Amniotic epithelial cell (primary cell): ENCODE data around the gene AUP1.
"Not testable (repeated sequence)": the region's sequence is repeated elsewhere in the genome, so short reads cannot be mapped to it uniquely, and the experiment has no call there.

Source experiments
- DNase-seq: peaks from one replicate; pipeline ENCODE4 v3.0.0-alpha.2; 2010; ENCODE audit warnings: low read depth

AUP1 gene, protein sequence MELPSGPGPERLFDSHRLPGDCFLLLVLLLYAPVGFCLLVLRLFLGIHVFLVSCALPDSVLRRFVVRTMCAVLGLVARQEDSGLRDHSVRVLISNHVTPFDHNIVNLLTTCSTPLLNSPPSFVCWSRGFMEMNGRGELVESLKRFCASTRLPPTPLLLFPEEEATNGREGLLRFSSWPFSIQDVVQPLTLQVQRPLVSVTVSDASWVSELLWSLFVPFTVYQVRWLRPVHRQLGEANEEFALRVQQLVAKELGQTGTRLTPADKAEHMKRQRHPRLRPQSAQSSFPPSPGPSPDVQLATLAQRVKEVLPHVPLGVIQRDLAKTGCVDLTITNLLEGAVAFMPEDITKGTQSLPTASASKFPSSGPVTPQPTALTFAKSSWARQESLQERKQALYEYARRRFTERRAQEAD

DNA sequence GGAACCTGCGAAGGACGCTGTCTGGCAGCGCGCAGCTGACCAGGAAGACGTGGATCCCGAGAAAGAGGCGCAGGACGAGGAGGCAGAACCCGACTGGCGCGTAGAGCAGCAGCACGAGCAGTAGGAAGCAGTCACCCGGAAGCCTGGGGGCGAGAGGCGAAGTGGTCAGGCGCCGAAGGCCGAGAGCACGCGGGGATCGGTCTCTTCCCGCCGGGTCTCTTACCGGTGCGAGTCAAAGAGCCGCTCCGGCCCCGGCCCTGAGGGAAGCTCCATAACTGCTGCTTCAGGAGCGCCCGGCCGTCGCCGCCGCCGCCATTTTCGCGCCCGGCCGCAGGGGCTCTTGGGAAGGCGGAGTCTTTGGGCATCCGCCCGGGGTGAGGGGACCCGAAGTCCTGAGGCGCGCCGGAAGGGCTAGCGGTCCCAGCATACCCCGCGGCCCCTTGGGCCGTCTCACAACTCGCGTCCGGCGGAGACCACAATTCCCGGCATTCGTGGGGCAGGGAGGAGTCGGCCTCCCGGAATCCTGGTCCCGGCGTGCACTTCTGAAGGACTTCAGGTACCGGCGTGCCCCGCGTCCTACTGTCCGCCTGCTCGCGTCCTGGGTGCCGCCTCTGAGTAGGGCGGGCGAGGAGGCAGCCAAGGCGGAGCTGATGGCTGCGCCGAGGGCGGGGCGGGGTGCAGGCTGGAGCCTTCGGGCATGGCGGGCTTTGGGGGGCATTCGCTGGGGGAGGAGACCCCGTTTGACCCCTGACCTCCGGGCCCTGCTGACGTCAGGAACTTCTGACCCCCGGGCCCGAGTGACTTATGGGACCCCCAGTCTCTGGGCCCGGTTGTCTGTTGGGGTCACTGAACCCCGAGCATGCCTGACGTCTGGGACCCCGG is at the start of gene AUP1, which contains the start of gene HTRA2:
AUP1 (minus strand) TSS at position 350 of the 882 bp plus-strand sequence; CDS start at position 273, 77 bp downstream.
HTRA2 (plus strand) TSS at position 577 of the 882 bp plus-strand sequence; CDS start at position 651, 74 bp downstream.
- DNase-seq, result peak; percentile 99

DNA sequence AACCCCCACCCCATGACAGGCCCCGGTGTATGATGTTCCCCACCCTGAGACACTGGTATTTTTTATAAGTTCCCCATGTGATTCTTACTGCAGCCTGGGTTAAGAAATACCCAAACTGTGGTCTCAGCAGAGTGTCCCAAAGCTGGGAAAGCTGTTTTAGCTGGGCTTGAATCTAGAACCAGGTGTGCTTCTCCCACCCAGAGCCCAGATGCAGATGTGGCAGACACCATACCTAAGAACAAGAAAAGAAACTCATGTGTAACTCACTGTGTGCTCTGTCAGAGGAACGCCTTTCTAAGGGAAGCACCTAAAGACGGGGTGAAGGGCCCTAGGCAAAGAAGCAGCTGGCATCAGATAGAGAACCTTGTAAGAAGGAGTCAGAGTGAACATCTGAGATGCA is 48.9 kb upstream of the AUP1 start:
- no peak for DNase-seq

DNA sequence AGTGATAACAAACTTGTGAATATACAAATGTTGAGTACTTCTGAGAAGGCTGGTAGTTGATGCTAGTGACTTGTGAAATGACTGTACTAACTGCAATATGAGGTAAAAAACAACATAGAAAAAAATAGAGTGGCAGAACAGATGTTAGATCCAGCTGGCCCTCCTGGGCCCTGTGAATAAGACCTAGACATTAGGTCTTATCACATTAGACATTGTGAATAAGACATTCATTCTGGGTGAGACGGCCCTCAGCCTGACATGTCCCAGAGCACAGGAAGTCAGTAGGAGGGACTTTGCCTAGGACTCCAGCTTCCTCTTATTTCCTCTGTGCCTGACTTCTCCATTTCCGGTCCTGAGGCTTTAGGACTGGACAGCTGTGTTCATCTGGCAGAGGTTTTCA is 47.9 kb upstream of the AUP1 start:
- peak; percentile 58 for DNase-seq

DNA sequence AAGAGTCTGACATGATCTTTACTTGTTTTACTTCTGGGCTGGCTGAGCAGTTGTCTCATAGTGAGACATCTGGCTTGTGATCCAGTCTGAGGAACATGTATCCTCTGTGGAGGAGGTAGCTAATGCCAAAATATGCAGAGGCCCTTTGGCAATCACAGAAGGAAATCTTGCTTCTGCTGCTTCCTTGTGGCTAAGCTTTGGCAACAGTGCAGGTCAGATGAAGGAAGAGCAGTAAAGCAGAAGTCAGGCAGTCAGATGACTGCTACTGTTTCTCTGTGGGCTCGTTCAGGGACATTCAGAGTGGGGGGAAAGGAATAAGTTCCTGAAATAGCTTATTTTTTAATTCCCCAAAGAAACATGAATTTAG is 47.3 kb upstream of the AUP1 start:
- peak; percentile 73 for DNase-seq

DNA sequence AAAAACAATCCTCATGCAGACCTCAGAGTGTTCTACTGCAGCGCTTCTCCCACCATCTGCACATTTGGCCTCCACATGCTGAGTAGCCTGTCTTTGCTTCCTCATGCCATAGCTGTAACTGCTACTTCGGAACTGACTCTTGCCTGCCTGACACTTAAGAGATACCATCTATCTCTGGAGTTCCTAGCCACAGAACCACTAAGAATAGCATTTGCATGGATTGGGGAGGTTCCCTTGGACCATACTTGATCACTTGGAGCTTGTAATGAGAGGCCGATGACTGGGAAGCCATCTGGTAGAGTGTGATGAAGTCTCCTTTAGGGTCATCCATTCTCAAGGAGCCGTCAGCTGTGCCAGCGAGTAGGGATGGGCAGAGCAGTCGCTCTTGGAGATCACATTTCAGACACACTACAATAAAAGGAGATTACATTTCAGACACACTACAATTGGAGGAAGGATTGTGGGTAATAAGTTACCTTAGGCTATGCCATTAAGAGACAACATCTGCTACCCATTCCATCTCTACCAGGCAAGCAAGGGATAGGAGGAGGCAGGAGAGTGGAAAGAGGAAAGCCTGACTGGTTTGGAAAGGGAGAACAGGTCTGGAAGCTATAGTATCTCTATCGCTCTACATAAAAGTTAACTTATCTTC is 46.8 kb upstream of the AUP1 start:
- DNase-seq, result no peak

DNA sequence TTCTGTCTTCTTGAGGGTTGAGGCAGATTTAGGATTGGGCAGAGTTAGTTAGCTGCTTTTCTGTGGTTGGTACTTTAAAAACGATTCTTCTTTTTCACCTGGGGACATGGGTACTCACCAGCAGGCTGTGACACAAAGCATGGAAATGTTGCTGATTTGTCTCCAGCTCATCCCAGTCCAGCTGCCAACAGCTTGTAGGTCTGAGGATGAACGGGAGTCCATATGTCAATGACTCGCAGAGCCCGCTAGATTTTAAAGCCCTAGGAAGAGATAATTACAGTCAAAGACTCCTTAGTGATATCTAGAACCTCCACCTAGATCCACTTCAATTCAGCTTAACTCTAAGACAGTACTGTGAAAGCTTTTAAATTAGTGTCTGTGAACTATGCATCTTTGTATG is 45.8 kb upstream of the AUP1 start:
- no peak for DNase-seq

DNA sequence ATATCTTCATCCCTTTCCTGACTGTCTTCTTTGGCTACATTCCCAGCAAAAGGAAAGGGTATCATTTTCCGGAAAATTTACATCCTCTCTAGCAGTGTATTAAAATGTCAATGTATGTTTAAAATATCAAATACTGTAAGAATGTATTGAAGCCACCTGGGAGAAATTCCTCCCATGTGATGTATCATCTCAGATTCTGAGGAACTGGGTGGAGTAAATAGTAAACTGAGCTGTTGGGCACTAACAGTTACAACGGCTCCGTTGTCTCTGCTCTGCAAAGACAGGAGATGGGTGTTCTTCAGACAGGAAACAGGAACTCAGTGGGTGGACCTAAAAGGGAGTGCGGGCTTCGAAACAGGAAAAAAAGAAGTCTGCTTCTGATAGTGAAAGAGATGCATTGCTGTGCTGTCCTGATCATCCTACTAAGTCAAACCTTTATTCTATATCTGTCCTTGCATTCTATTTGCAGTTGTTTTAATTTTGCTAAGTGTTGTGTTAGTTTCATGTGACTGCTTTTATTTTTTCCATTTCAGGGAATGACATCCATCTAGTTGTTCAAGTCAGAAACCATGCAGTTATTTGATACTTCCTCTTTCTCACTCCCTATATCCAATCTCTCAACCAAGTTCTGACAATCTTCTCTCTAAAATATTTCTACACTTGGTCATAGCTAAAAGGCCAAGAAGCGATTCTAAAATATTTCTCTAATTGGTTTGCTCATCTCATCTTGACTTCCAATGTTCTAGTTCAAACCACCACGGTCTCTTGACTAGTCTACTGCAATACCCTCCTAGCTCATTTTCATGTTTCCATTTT is 44.4 kb upstream of the AUP1 start:
- DNase-seq, result no peak

DNA sequence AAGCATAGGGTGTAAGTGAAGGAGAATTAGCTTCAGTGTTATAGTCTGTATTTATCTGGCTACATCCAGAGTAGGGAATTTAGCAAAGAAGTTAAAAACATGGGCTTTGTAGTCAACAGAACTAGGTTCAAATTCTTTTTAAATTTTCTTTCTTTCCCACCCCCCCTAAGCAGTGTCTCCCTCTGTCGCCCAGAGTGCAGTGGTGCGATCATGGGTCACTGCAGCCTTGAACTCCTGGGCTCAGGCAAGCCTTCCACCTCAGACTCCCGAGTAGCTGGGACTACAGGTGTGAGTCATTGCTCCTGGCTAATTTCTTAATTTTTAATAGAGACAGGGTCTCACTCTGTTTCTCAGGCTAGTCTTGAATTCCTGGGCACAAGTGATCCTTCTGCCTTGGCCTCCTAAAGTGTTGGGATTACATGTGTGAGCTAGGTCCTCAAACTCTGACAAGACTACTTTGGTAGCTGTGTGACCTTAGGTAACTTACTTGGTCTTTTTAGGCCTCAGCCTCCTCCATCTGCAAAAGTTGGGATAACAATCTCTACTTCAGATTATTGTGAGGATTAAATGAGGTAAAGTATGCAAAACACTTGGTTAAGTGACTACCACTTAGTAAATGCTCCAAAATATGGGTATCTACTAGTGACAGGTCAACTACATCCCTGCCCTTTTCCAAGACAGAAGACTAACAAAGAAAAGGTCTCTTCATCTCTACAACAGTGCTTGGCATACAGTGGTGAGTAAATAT is 42.8 kb upstream of the AUP1 start:
- DNase-seq, result no peak

DNA sequence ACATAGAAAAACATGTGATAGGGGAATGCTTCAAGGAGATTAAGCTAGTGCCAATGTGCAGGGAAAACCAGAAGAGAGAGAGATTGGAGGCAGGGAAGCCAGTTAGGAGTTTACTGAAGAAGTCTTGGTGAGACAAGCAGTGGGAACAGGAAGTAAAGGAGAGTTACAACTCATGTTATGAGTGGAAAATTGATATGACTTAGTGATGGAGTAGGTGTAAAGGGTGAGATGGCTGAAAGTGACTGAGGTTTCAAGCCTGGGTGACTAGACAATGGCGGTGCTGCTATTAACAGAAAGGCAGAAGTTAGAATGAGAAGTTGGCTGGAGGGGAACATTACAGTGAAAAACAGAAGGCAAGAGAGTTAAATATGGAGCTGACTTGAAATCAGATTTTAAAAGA is 41.6 kb upstream of the AUP1 start:
- DNase-seq, result no peak

DNA sequence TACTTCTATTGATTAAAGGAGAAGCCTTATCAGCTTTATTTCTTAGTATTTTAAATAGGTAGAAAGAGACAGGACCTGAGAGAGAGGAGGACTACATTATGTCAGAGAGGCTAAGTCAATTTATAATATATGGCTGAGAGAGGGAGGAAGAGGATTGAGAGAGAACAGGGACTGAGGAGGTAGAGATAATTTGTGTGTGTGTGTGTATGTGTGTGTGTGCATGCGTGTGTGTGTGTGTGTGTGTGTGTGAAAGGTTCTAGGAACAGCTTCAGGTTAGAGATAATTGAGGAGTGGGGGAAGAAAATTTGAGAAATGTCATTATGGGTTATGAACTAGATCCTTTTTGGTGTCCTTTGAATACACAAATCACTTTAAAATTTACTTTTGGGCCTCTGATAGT is 40.2 kb upstream of the AUP1 start:
- no peak for DNase-seq

DNA sequence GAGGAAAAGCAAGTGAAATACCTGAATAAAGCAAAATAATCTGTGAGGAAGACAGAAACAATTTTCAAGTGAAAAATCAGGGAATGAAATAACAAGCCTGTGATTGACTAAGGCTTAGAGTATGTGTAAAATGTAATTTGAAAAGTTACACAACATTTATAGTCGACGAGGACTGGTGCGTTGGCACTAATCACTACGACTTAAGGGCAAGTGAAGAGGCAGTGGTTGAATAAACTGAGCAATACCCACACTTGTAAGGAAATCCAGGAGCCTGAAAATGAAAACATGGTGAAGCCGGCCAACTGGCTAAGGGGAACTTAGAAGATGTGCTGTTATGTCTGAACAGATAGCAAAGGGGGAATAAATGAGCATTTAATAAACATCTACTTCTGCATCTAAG is 38.4 kb upstream of the AUP1 start:
- DNase-seq, result peak; percentile 87

DNA sequence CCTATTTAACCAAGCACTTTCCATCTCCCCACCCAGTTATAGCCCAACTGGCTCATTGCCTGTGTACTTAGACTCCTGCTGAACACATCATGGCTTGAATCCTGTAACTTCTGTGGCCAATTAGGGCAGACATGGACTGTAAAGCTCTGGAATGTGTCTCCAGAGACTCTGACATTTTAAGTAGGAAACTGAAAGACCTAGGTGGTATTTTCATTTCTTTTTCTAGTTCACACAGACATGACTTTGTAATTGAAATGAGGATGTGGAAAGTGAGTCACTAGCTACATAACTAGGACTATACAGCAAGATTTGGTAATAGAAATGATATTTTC is 37.2 kb upstream of the AUP1 start:
- DNase-seq, result peak; percentile 56

DNA sequence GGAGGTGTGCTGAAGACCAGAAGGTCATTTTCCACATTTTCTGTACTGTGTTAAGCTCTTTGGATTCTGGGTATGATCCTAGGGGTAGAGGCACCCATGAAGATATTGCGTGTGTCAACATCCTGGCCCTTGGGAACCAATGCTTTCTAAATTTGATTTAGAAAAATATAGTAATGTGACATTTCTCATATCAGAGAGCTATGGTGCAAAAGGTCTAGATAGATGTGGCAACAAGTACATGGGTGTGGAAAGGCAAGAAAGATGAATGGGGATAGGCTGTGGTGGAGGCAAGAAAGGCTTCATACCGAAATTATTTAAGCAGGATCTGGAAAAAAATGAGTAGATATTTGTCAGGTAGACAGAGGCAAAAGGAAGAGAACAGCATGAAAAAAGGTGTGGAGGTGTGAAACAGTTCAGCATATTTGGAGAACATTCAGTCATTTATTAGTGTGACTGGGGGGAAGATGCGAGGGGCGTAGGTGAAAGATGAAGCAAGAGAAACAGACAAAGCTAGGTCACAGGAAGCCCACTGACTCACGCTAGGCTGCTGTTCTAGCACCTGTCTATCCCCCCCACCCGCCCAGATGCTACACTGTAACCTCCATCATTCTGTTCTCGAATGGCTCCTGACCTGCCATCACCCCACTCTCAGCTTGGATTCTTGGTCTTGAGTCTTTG is 36.7 kb upstream of the AUP1 start:
- no peak for DNase-seq

DNA sequence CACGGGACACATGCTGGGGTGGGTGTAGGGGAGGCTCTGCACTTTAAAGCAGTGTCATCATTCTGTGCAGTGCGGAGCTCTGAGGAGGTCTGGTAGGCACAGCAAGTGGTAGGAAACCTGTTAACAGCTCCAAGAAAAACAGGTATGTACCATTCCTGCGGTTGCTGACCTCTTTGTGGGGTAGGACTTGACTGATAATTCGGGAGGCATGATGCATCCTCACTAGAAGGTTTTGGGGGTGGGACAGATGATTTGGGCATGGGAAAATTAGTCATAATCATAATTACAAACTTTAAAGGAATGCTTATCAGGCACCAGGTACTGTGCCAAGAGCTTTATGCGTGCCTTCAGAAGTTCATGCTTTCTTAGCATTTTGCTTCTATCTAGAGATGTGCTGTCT is 34.7 kb upstream of the AUP1 start:
- DNase-seq, result peak; percentile 28

DNA sequence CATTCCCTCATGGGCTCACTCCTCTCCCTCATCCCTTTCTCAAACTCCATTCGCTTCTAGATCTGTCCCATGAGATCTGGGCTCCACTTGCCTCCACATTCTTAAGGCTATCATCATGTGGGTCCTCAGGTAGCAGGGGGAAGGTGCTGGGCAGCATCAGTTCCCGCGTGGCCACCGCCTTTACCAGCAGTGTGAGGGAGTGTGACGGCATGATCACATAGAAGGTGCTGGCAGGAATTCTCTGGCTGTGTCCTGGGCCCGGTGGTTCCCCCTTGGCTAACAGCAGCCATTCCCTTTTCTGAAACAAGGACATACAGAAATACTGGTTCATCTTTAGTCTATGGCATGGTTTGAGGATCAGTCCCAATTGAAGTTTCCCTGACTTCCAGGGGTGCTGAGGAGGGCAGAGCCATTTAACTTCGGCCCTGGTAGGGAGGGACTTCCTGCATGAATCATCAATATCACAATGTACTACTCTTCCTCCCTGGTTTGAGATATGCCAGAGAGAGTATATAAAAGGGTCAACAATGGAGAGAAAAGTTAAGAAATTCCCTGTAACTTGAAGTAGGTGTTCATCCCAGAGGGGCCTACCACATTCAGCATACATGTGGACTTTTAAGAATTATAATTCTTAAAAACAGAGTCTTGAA is 32.7 kb upstream of the AUP1 start:
- no peak for DNase-seq

DNA sequence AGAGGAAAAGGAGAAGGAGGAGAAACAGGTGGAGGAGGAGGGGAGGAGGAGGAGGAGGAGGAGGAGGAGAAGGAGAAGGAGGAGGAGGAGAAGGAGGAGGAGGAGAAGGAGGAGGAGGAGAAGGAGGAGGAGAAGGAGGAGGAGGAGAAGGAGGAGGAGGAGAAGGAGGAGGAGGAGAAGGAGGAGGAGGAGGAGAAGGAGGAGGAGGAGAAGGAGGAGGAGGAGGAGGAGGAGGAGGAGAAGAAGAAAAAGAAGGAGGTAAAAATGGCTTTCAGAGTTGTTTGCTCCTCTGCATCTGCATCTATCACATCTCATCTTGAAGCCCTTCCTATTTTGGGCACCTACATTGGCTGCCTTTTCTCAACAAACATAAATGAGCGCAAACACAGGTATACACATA is 31.5 kb upstream of the AUP1 start:
- DNase-seq, result not testable (repeated sequence)

DNA sequence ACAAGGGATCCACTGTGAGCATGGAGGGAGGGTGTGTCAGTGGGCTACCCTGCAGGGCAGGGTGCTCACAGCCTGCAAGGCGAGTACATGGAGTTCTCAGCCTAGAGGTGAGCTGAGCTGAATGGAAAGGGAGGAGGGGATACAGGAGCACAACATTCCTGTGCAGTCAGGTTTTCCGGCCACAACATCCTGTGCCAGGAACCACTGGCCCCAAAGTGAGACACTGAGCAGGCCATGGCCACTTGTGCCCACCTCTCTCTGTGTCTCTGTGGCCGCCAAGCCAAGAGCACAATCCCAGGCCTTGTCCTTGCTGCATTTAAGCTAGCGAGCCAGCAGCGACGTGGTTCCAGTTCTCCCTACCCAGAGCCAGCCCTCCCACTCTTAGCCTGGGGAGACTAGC is 31.1 kb upstream of the AUP1 start:
- no peak for DNase-seq

DNA sequence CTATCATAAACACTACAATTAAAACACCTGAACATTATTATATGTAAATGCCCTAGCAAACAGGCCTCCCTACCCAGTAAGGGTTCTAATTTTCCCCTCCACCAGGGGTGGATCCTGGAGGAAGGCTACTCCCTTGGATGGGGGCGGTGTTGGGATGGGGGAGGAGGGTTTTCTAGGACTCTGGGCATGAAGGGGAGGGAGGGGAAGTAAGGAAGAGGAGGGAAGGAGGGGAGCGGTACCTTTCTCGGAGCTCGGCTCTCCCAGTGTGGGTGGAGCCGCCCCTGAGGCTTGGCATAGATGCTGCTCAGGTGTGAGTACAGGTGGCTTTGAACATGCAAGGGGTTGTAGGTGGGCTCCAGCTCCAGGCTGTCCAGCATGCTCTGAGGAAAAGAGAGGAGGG is 30.4 kb upstream of the AUP1 start:
- DNase-seq, result no peak

DNA sequence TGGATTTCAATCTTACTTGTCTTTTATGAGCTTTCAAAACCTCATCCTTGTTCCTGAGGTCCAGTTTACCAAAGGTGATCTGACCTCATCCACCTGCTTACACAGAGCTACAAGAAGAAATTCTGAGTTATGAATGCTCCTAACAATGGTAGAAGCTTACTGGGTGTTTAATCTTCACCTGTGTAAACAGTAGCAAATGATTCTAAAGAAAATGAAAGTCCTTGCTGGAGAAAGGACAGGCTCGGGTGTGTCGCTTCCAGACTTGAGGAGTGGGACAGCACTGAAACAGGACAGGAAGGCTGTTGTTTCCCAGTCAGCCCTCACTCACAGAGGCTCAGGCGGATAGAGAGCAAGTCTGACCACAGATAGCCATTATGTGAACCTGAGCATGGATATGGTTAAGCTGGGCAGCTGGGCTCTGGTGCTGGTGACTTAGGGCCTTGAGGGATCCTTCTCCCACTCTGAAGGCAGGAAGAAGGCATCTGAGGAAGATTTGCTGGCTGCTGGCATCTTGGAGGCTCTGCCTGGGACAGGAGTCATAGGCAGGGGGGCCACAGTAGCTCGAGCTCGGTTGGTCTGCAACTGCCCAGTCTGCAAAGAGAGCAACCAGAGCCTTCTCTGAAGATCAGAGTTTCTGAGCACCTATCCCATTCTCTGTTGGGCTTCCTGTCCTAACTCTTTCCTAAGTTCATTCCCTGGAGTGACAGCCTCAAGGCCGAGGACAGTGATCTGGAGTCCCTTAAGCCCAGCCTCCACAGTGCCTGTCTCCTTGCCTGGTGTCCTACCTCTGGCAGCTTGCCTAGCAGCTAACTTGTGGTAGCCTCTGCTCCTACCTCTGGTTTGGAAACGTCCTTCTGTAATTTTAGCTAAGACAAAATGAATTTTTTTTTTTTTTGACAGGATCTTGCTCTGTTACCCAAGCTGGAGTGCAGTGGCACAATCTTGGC is 29.1 kb upstream of the AUP1 start:
- no peak for DNase-seq
